GM12878 (cell line): ENCODE results near the gene ARPC1B. TPM values are rescaled to one million over a fixed set of nuclear protein-coding genes. Genes with fewer than 3 reads are reported as not detected.

Experiments used
- ATAC-seq: fragments of 200-7000 bp; cut with Tn5 transposase; 3 replicates; pipeline ENCODE4 v1.9.1; 2020; ENCODE audit warnings: mild to moderate bottlenecking, moderate library complexity
- BruUV-seq: library from RNA; stranded (reverse); fragments of 400-500 nt; replicated peaks from 2 replicates; lab custom pipeline; 2021; lab: Mats Ljungman, UMichigan
- CTCF ChIA-PET: fragments of 300-600 bp; sonication (Branson Sonifier 250); formaldehyde crosslinking; extraction: SDS; loops from one replicate; lab custom pipeline; 2021; ENCODE audit warnings: inconsistent platforms; lab: Yijun Ruan, JAX
- POLR2A ChIA-PET: fragments of 350-600 bp; formaldehyde crosslinking; extraction: SDS; loops from one replicate; lab custom pipeline; 2021; ENCODE audit warnings: inconsistent platforms; lab: Charles Lee
- RAD21 ChIA-PET: fragments of 300-600 bp; sonication (Branson Sonifier 250); formaldehyde crosslinking; loops from one replicate; lab custom pipeline; 2023; ENCODE audit warnings: antibody characterized with exemption; ENCODE audit not compliant: unreplicated experiment; lab: Charles Lee
- SMC1A ChIA-PET: fragments of 300-600 bp; sonication (Branson Sonifier 250); formaldehyde crosslinking; loops from one replicate; lab custom pipeline; 2023; ENCODE audit not compliant: unreplicated experiment, uncharacterized antibody; lab: Charles Lee
- DNase-seq: peaks from one replicate; pipeline ENCODE4 v3.0.0-alpha.2; 2011; ENCODE audit warnings: low read depth, low spot score
- FAIRE-seq: peaks from 3 replicates; lab custom pipeline; 2011; peaks lifted over from hg19 to GRCh38; lab: Jason Lieb, UNC
- H2AFZ ChIP-seq: 2 replicates; pipeline ENCODE4 v1.6.0; 2011; ENCODE audit warnings: low read depth, low read length, control low read depth; ENCODE audit not compliant: control insufficient read depth
- H3K27ac ChIP-seq: 2 replicates; pipeline ENCODE4 v1.5.1; 2011; ENCODE audit warnings: control low read depth; ENCODE audit not compliant: control insufficient read depth, insufficient read depth
- H3K27me3 ChIP-seq, 2 experiments: replicated peaks in 1 of 2; 2 replicates each; pipeline versions ENCODE4 v1.6.0 to v1.6.1; 2011; ENCODE audit warnings: low read length in 1 of 2; ENCODE audit not compliant: control insufficient read depth in 2 of 2, insufficient read depth in 2 of 2
- H3K36me3 ChIP-seq, 2 experiments: 2 replicates each; pipeline ENCODE4 v1.5.1; 2011; ENCODE audit warnings: low read length in 1 of 2; ENCODE audit not compliant: control insufficient read depth in 2 of 2, insufficient read depth in 2 of 2
- H3K4me1 ChIP-seq: 2 replicates; pipeline ENCODE4 v1.6.1; 2011; ENCODE audit warnings: mild to moderate bottlenecking, low read length, moderate library complexity, mixed read lengths; ENCODE audit not compliant: control insufficient read depth, insufficient read depth
- H3K4me2 ChIP-seq: 2 replicates; pipeline ENCODE4 v1.6.0; 2011; ENCODE audit warnings: control low read depth; ENCODE audit not compliant: control insufficient read depth, insufficient read depth
- H3K4me3 ChIP-seq: fragments of 200-600 bp; sonication (generic); 2 replicates; pipeline ENCODE4 v1.5.1; 2016
- H3K79me2 ChIP-seq: 2 replicates; pipeline ENCODE4 v1.6.0; 2011; ENCODE audit warnings: low read length; ENCODE audit not compliant: control insufficient read depth, insufficient read depth
- H3K9ac ChIP-seq: 2 replicates; pipeline ENCODE4 v1.8.0; 2011; ENCODE audit warnings: low read length, control low read depth, mixed read lengths; ENCODE audit not compliant: control insufficient read depth, insufficient read depth
- H3K9me3 ChIP-seq: replicated peaks from 3 replicates; pipeline ENCODE4 v1.5.1; 2011; ENCODE audit warnings: mild to moderate bottlenecking, low read length; ENCODE audit not compliant: control insufficient read depth, insufficient read depth
- H4K20me1 ChIP-seq: 2 replicates; pipeline ENCODE4 v1.6.0; 2011; ENCODE audit not compliant: control insufficient read depth, insufficient read depth
- BHLHE40 ChIP-seq, 2 experiments: fragments of 450-650 bp in 1 of 2; IDR thresholded peaks; 2 replicates each; pipeline ENCODE4 v1.6.1; 2011 to 2017; ENCODE audit warnings: low read depth in 2 of 2, borderline replicate concordance in 1 of 2, improper control_type of control experiment in 1 of 2, low read length in 1 of 2, mild to moderate bottlenecking in 1 of 2
- BMI1 ChIP-seq: fragments of 450-650 bp; IDR thresholded peaks from 2 replicates; pipeline ENCODE4 v1.6.1; 2016; ENCODE audit warnings: mild to moderate bottlenecking, moderate library complexity, borderline replicate concordance
- EGR1 ChIP-seq, 2 experiments: IDR thresholded peaks; 1 replicate in 1 of 2; 2 replicates in 1 of 2; pipeline ENCODE4 v1.6.1; 2011 to 2012; ENCODE audit warnings: low read depth in 2 of 2, low read length in 2 of 2, borderline replicate concordance in 1 of 2, mild to moderate bottlenecking in 1 of 2, moderate library complexity in 1 of 2
- FOXK2 ChIP-seq: fragments of 450-650 bp; IDR thresholded peaks from 2 replicates; pipeline ENCODE4 v1.6.1; 2017; ENCODE audit warnings: mild to moderate bottlenecking, moderate library complexity
- RBBP5 ChIP-seq: fragments of 200-600 bp; sonication (generic); conservative IDR thresholded peaks from 2 replicates; pipeline ENCODE4 v1.6.1; 2016
- RELA ChIP-seq: fragments of 450-650 bp; IDR thresholded peaks from 2 replicates; pipeline ENCODE4 v1.8.0; 2014; ENCODE audit warnings: borderline replicate concordance; ENCODE audit not compliant: partially characterized antibody
- SPI1 ChIP-seq: IDR thresholded peaks from 2 replicates; pipeline ENCODE4 v1.6.1; 2011; ENCODE audit warnings: low read depth, mild to moderate bottlenecking, low read length, moderate library complexity, borderline replicate concordance; ENCODE audit not compliant: insufficient read depth
- SREBF2 ChIP-seq: IDR thresholded peaks from 2 replicates; pipeline ENCODE4 v1.6.1; 2012; ENCODE audit warnings: mild to moderate bottlenecking, low read length
- TCF7 ChIP-seq: IDR thresholded peaks from 2 replicates; pipeline ENCODE4 v1.6.1; 2014; ENCODE audit warnings: antibody characterized with exemption, borderline replicate concordance
- WRNIP1 ChIP-seq: IDR thresholded peaks from 2 replicates; pipeline ENCODE4 v1.6.1; 2011; ENCODE audit warnings: low read depth, low read length, improper control_type of control experiment, borderline replicate concordance
- ZZZ3 ChIP-seq: IDR thresholded peaks from 2 replicates; pipeline ENCODE4 v1.6.1; 2011; ENCODE audit warnings: low read depth; ENCODE audit not compliant: control insufficient read depth, insufficient read length
- WGBS: methylation state at CpG from one replicate; pipeline ENCODE4 v1.1.6; 2016; ENCODE audit warnings: low lambda C conversion rate; ENCODE audit not compliant: insufficient replicate concordance, insufficient coverage; ENCODE audit errors: missing lambda C conversion rate; 5-methylcytosine and 5-hydroxymethylcytosine counted together
- in situ Hi-C: fragments of 300-500 bp; cut with MboI; formaldehyde crosslinking; loops from 9 replicates; pipeline ENCODE4 v1.14.3; 2018; ENCODE audit warnings: mixed read lengths
- intact Hi-C: fragments of 100-400 bp; cut with micrococcal nuclease; formaldehyde crosslinking; loops from one replicate; pipeline ENCODE4 v1.14.2; 2022; ENCODE audit not compliant: unreplicated experiment
- polyA plus RNA-seq, 11 experiments: library from polyadenylated mRNA; depleted of rRNA in 4 of 11; unstranded in 6 of 11; stranded (reverse) in 5 of 11; fragments of >200 nt; fragmentation: Nextera tagmentation in 4 of 11; fragmentation: Illumina TruSeq in 1 of 11; extraction: Ambion mirVana in 4 of 11; extraction: Trizol in 1 of 11; gene quantifications; 1 replicate in 1 of 11; 2 replicates in 10 of 11; pipeline versions ENCODE4 v1.2.1 to v1.2.3, GENCODE V29; 2011 to 2016; ENCODE audit warnings: inconsistent platforms in 2 of 11, missing spikeins in 2 of 11, low read depth in 1 of 11
- total RNA-seq, 4 experiments: library from RNA; depleted of rRNA in 3 of 4; stranded (reverse); fragments of >200 nt in 3 of 4; fragmentation: Illumina TruSeq in 1 of 4; extraction: Trizol in 1 of 4; gene quantifications; 2 replicates each; pipeline versions ENCODE4 v1.2.1 to v1.2.3, GENCODE V29; 2013 to 2021

ARPC1B gene
- total and polyA plus RNA-seq, 10 of the 15 experiments (the other 5 are each of a cell fraction or from before 2014, with no cell fraction given): 14.1 to 762 (median 387) TPM

- POLR2A ChIA-PET: interaction anchor here (0.5 to 1.1 kb wide), 2 partner anchors 22 to 931 kb away, joined by 3 to 4 read pairs; no protein-coding TSS in a partner anchor
- no peak for FAIRE-seq
These were observed 22.3 kb upstream of the ARPC1B start for GRCh38 chr7:99352247-99352646.

GRCh38 chr7:99355098-99355497, 19.4 kb upstream of the ARPC1B start:
- BruUV-seq: no TSS peak
- in situ Hi-C loops: no loop called here
- Histone ChIP-seq H3K4me1 (no peaks in the 10 kb centered on the region), H4K20me1 (no peaks in the 10 kb centered on the region), H3K9ac (no peak overlapping the region), H3K4me2 (no peak overlapping the region), H3K9me3 (no peaks in the 10 kb centered on the region), H3K79me2 (no peaks in the 10 kb centered on the region), H2AFZ (no peak overlapping the region), H3K4me3 (no peak overlapping the region), H3K27ac (no peak overlapping the region), H3K27me3 (no peaks in the 10 kb centered on the region), H3K36me3 (peaks cover 25 to 29% of the 10 kb centered on the region in 2 experiments)
- ChIA-PET SMC1A (no interaction called here), CTCF (no interaction called here), RAD21 (no interaction called here), POLR2A (no interaction called here)
- FAIRE-seq: no peak
- intact Hi-C loops: no loop called here
- WGBS: over 99% methylated on average over 6 of the region's 7 CpGs
- no peak for ATAC-seq
- no peak for TF ChIP-seq SPI1
- no peak for TF ChIP-seq TCF7
- no peak for DNase-seq

More at GRCh38 chr7:99352247-99352646, 22.3 kb upstream of the ARPC1B start:
- in situ Hi-C loops: no loop called here
- RAD21 ChIA-PET: no interaction called here
- no peak overlapping the region for H3K9ac ChIP-seq
- WGBS: 100% methylated on average over 4 of the region's 5 CpGs
- SMC1A ChIA-PET: interaction anchor here (1.0 to 1.3 kb wide), 2 partner anchors 12 to 55 kb away, joined by 3 read pairs; no protein-coding TSS in a partner anchor
- no peaks in the 10 kb centered on the region for H3K4me1 ChIP-seq
- H3K79me2 ChIP-seq: no peaks in the 10 kb centered on the region
- no peak for DNase-seq
- no peak overlapping the region for H3K4me2 ChIP-seq
- CTCF ChIA-PET: interaction anchor here (1.1 to 1.2 kb wide), 2 partner anchors 14 to 15 kb away, joined by 3 read pairs; no protein-coding TSS in a partner anchor
- H3K9me3 ChIP-seq: no peaks in the 10 kb centered on the region
- H3K36me3 ChIP-seq: peaks cover 15 to 20% of the 10 kb centered on the region in 2 experiments
- no peak for ATAC-seq
- no peak overlapping the region for H2AFZ ChIP-seq
- TF ChIP-seq RELA: no peak
- TF ChIP-seq EGR1 (IDR thresholded peaks at IDR 0.05; ENCODE audit: borderline replicate concordance in 1 of 2, low read depth in 2 of 2, low read length in 2 of 2): no peak
- no peak for TF ChIP-seq RBBP5
- TF ChIP-seq SREBF2: no peak
- no peak for TF ChIP-seq ZZZ3
- no peak for TF ChIP-seq FOXK2
- no peak for TF ChIP-seq BMI1
- TF ChIP-seq BHLHE40 (IDR thresholded peaks at IDR 0.05; ENCODE audit: borderline replicate concordance in 1 of 2, low read depth in 2 of 2, low read length in 1 of 2): no peak
- TF ChIP-seq WRNIP1: no peak
- TF ChIP-seq, all 136 proteins: peak for 0
- no TSS peak for BruUV-seq
- Histone ChIP-seq H3K27ac (no peak overlapping the region), H3K4me3 (no peak overlapping the region), H4K20me1 (no peaks in the 10 kb centered on the region), H3K27me3 (no peaks in the 10 kb centered on the region)
- intact Hi-C loops: no loop called here
